Measurements from ENCODE around the gene SEC31A.

DNA sequence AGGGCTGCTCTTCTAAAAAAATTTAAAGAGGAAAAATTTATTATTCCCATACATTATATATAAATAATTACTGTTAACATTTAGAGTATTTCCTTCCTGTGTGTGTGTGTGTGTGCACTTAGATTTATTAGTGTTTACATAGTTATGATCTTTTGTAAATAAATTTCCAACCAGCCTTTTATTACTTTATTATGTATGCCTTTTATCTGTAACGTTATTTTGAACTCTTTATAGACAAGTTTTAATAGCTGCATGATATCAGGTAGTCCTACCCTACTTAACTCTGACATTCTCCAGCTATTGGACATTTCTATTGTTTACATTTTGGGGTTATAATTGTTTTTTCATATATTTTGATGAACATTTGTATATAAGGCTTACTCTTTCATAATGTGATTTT, 18.4 kb upstream of the SEC31A start:
- no peak for TF ChIP-seq EZH2 (IDR thresholded peaks at IDR 0.05)
- TF ChIP-seq, protein P1, sequence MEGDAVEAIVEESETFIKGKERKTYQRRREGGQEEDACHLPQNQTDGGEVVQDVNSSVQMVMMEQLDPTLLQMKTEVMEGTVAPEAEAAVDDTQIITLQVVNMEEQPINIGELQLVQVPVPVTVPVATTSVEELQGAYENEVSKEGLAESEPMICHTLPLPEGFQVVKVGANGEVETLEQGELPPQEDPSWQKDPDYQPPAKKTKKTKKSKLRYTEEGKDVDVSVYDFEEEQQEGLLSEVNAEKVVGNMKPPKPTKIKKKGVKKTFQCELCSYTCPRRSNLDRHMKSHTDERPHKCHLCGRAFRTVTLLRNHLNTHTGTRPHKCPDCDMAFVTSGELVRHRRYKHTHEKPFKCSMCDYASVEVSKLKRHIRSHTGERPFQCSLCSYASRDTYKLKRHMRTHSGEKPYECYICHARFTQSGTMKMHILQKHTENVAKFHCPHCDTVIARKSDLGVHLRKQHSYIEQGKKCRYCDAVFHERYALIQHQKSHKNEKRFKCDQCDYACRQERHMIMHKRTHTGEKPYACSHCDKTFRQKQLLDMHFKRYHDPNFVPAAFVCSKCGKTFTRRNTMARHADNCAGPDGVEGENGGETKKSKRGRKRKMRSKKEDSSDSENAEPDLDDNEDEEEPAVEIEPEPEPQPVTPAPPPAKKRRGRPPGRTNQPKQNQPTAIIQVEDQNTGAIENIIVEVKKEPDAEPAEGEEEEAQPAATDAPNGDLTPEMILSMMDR (IDR thresholded peaks at IDR 0.05): no peak

Data from neural progenitor cell (in vitro differentiated cells).